Measurements from ENCODE around the gene SEMA3G. TPM values are rescaled to one million over a fixed set of nuclear protein-coding genes. Genes with fewer than 3 reads are reported as not detected.

Gene SEMA3G
- total and polyA plus RNA-seq, 4 donors: 5.1 to 30.8 (median 14.9) TPM

- H3K9me3 ChIP-seq (ENCODE audit: control insufficient read depth in 4 of 4, insufficient read depth in 3 of 4, low read length in 3 of 4): no peaks in the 10 kb centered on the region
- ATAC-seq (ENCODE audit: insufficient read depth, low FRiP score) (no peak), DNase-seq (no peak)
- peaks cover 0 to 24% (median 12%) of the 10 kb centered on the region in 5 donors for H3K4me1 ChIP-seq (ENCODE audit: control insufficient read depth in 5 of 5, insufficient read depth in 5 of 5, low read length in 5 of 5)
- H3K36me3 ChIP-seq (ENCODE audit: control insufficient read depth in 4 of 4, insufficient read depth in 4 of 4, low read length in 4 of 4): peaks cover 0 to 4% (median 0%) of the 10 kb centered on the region in 4 donors
- H3K4me3 ChIP-seq: no peak overlapping the region
- no peak overlapping the region for H3K27ac ChIP-seq (ENCODE audit: low read depth in 1 of 2, low read length in 1 of 2)
- TF ChIP-seq CTCF (IDR thresholded peaks at IDR 0.05; ENCODE audit: control extremely low read depth, extremely low read depth): no peak
- H3K27me3 ChIP-seq (ENCODE audit: control insufficient read depth in 3 of 3, insufficient read depth in 3 of 3, low read length in 2 of 3): no peaks in the 10 kb centered on the region
- 75 to 81% methylated on average over 6 of the region's 6 CpGs for WGBS, 2 donors
- H3K9ac ChIP-seq (ENCODE audit: insufficient read depth in 1 of 2, low read length in 2 of 2): no peak overlapping the region
Measured at GRCh38 chr3:52438104-52438376, 6.9 kb downstream of the SEMA3G start.

- no peak overlapping the region for H3K4me3 ChIP-seq
- no peak for DNase-seq
Measured at GRCh38 chr3:52437326-52438103, 7.4 kb downstream of the SEMA3G start.

GRCh38 chr3:52436500-52437149 lies 8.3 kb downstream of the SEMA3G start:
- ATAC-seq (ENCODE audit: insufficient read depth, low FRiP score): no peak

More at GRCh38 chr3:52437326-52438103, 7.4 kb downstream of the SEMA3G start:
- Histone ChIP-seq H3K36me3 (ENCODE audit: control insufficient read depth in 4 of 4, insufficient read depth in 4 of 4, low read length in 4 of 4) (peaks cover 0 to 4% (median 0%) of the 10 kb centered on the region in 4 donors), H3K9me3 (ENCODE audit: control insufficient read depth in 4 of 4, insufficient read depth in 3 of 4, low read length in 3 of 4) (no peaks in the 10 kb centered on the region), H3K4me1 (ENCODE audit: control insufficient read depth in 5 of 5, insufficient read depth in 5 of 5, low read length in 5 of 5) (peaks cover 0 to 27% (median 14%) of the 10 kb centered on the region in 5 donors), H3K27me3 (ENCODE audit: control insufficient read depth in 3 of 3, insufficient read depth in 3 of 3, low read length in 2 of 3) (no peaks in the 10 kb centered on the region), H3K27ac (ENCODE audit: low read depth in 1 of 2, low read length in 1 of 2) (peak overlapping the region in 1 of 2 donors; percentile 44), H3K9ac (ENCODE audit: insufficient read depth in 1 of 2, low read length in 2 of 2) (no peak overlapping the region)
- WGBS, 2 donors: 79 to 88% methylated on average over 15 of the region's 15 CpGs
- no peak for ATAC-seq (ENCODE audit: insufficient read depth, low FRiP score)
- TF ChIP-seq CTCF (IDR thresholded peaks at IDR 0.05; ENCODE audit: control extremely low read depth, extremely low read depth): no peak

More at GRCh38 chr3:52436500-52437149, 8.3 kb downstream of the SEMA3G start:
- TF ChIP-seq CTCF (IDR thresholded peaks at IDR 0.05; ENCODE audit: control extremely low read depth, extremely low read depth): no peak
- Histone ChIP-seq H3K36me3 (ENCODE audit: control insufficient read depth in 4 of 4, insufficient read depth in 4 of 4, low read length in 4 of 4) (peaks cover 0 to 4% (median 0%) of the 10 kb centered on the region in 4 donors), H3K9ac (ENCODE audit: insufficient read depth in 1 of 2, low read length in 2 of 2) (no peak overlapping the region), H3K27ac (ENCODE audit: low read depth in 1 of 2, low read length in 1 of 2) (peak overlapping the region in 1 of 2 donors; percentile 20), H3K4me3 (no peak overlapping the region), H3K4me1 (ENCODE audit: control insufficient read depth in 5 of 5, insufficient read depth in 5 of 5, low read length in 5 of 5) (peaks cover 0 to 30% (median 14%) of the 10 kb centered on the region in 5 donors), H3K27me3 (ENCODE audit: control insufficient read depth in 3 of 3, insufficient read depth in 3 of 3, low read length in 2 of 3) (no peaks in the 10 kb centered on the region), H3K9me3 (ENCODE audit: control insufficient read depth in 4 of 4, insufficient read depth in 3 of 4, low read length in 3 of 4) (no peaks in the 10 kb centered on the region)
- peak; percentile 80 to 89 (median 82) for DNase-seq
- 62 to 76% methylated on average over 13 of the region's 13 CpGs for WGBS, 2 donors
